Adipocyte (in vitro differentiated cells): ENCODE results near the gene LRP4.

Experiments used
- DNase-seq: peaks from one replicate; pipeline ENCODE4 v3.0.0-alpha.2; 2015; ENCODE audit warnings: low read depth
- H3K27me3 ChIP-seq: replicated peaks from 2 replicates; pipeline ENCODE4 v1.7.0; 2013; ENCODE audit warnings: mild to moderate bottlenecking, low read length, moderate library complexity; ENCODE audit not compliant: control insufficient read depth, insufficient read depth
- H3K36me3 ChIP-seq: 2 replicates; pipeline ENCODE4 v1.7.0; 2013; ENCODE audit warnings: low read length, mild to moderate bottlenecking, moderate library complexity; ENCODE audit not compliant: control insufficient read depth, insufficient read depth, severe bottlenecking
- H3K4me1 ChIP-seq: 2 replicates; pipeline ENCODE4 v1.7.0; 2013; ENCODE audit warnings: mild to moderate bottlenecking, low read length, moderate library complexity; ENCODE audit not compliant: control insufficient read depth, insufficient read depth
- H3K4me3 ChIP-seq: 2 replicates; pipeline ENCODE4 v1.7.0; 2013; ENCODE audit warnings: mild to moderate bottlenecking, low read length, moderate library complexity
- H3K9ac ChIP-seq: 2 replicates; pipeline ENCODE4 v1.7.0; 2013; ENCODE audit warnings: mild to moderate bottlenecking, low read length, moderate library complexity
- H3K9me3 ChIP-seq: 2 replicates; pipeline ENCODE4 v1.7.0; 2013; ENCODE audit warnings: mild to moderate bottlenecking, low read length, moderate library complexity; ENCODE audit not compliant: control insufficient read depth

Gene LRP4

DNA sequence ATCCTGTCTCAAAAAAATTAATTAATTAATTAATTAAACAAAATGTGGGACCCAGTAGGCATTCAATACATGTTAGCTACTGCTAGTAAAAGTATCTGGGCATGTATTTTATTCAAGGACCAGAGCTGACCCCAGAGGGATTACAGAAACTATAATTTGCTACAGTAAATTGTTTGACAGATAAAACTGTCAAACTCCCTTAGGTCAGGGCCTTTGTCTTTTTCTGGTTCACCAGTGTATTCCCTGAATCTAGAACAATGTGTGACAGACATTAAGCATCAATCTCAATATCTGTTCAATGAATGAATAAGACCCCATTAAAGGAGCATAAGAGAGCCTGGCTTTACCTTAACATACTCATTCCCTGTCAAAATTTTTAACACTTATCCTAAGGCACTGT is 78.2 kb downstream of the LRP4 start:
- no peaks in the 10 kb centered on the region for H3K9me3 ChIP-seq

GRCh38 chr11:46838501-46838900 is 79.8 kb downstream of the LRP4 start:
- Histone ChIP-seq H3K4me1 (no peaks in the 10 kb centered on the region), H3K9me3 (no peaks in the 10 kb centered on the region), H3K27me3 (no peaks in the 10 kb centered on the region), H3K36me3 (no peaks in the 10 kb centered on the region), H3K4me3 (no peak overlapping the region), H3K9ac (no peak overlapping the region)
- no peak for DNase-seq

More for the DNA sequence above, 78.2 kb downstream of the LRP4 start:
- DNase-seq, result no peak
- Histone ChIP-seq H3K36me3 (no peaks in the 10 kb centered on the region), H3K4me1 (peaks cover 10% of the 10 kb centered on the region), H3K27me3 (no peaks in the 10 kb centered on the region), H3K4me3 (no peak overlapping the region), H3K9ac (no peak overlapping the region)

DNA sequence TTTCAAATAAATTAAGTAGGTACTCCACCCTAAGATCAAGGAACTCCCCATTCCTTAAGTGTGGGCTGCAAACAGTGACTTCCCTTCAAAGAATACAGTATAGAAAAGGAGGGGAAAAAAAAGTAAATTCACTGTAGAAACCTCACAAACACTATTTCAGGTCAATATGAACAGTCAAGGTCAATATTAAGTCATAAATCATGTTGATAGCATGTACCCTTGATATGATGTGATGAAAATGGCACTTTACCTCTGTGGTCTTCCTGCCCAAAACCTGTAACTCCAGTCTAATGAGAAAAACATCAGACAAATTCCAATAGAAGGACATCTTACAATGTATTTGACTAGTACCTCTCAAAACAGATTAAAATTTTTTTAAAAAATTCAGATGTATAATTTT is 80.5 kb downstream of the LRP4 start:
- H3K9ac ChIP-seq, result no peak overlapping the region
- H3K9me3 ChIP-seq, result no peaks in the 10 kb centered on the region
- no peaks in the 10 kb centered on the region for H3K4me1 ChIP-seq
- no peaks in the 10 kb centered on the region for H3K27me3 ChIP-seq
- no peak overlapping the region for H3K4me3 ChIP-seq
- H3K36me3 ChIP-seq, result no peaks in the 10 kb centered on the region
- DNase-seq, result no peak

GRCh38 chr11:46836870-46837269 is 81.5 kb downstream of the LRP4 start:
- no peaks in the 10 kb centered on the region for H3K36me3 ChIP-seq
- H3K4me1 ChIP-seq, result no peaks in the 10 kb centered on the region
- H3K9me3 ChIP-seq, result no peaks in the 10 kb centered on the region
- DNase-seq, result no peak
- H3K4me3 ChIP-seq, result no peak overlapping the region
- H3K9ac ChIP-seq, result no peak overlapping the region
- H3K27me3 ChIP-seq, result no peaks in the 10 kb centered on the region

GRCh38 chr11:46836431-46836830 is 81.9 kb downstream of the LRP4 start:
- Histone ChIP-seq H3K4me3 (no peak overlapping the region), H3K27me3 (no peaks in the 10 kb centered on the region), H3K36me3 (no peaks in the 10 kb centered on the region), H3K9me3 (no peaks in the 10 kb centered on the region), H3K9ac (no peak overlapping the region), H3K4me1 (no peaks in the 10 kb centered on the region)
- DNase-seq, result no peak

DNA sequence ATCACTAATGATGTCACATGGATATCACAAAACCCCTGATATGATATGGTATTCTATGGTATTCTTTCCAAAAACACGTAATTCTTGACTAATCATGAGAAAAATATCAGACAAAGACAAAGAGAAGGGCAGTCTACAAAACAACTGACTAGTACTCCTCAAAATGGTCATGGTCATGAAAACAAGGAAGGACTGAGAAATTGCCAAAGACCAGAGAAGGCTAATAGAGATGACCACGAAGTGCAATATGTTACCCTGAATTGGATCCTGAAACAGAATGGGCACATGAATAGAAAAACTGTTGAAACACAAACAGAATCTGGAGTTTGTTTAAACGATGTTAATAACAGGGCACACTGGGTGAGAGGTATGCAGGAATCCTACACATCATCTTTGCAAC is 82.5 kb downstream of the LRP4 start:
- Histone ChIP-seq H3K36me3 (no peaks in the 10 kb centered on the region), H3K9me3 (no peaks in the 10 kb centered on the region), H3K4me3 (no peak overlapping the region), H3K27me3 (no peaks in the 10 kb centered on the region), H3K9ac (no peak overlapping the region), H3K4me1 (no peaks in the 10 kb centered on the region)
- no peak for DNase-seq

- no peak overlapping the region for H3K9ac ChIP-seq
- no peaks in the 10 kb centered on the region for H3K4me1 ChIP-seq
- H3K4me3 ChIP-seq, result no peak overlapping the region
- no peaks in the 10 kb centered on the region for H3K36me3 ChIP-seq
- H3K9me3 ChIP-seq, result no peaks in the 10 kb centered on the region
- DNase-seq, result no peak
- no peaks in the 10 kb centered on the region for H3K27me3 ChIP-seq
Observed at GRCh38 chr11:46834821-46835220, 83.5 kb downstream of the LRP4 start.

DNA sequence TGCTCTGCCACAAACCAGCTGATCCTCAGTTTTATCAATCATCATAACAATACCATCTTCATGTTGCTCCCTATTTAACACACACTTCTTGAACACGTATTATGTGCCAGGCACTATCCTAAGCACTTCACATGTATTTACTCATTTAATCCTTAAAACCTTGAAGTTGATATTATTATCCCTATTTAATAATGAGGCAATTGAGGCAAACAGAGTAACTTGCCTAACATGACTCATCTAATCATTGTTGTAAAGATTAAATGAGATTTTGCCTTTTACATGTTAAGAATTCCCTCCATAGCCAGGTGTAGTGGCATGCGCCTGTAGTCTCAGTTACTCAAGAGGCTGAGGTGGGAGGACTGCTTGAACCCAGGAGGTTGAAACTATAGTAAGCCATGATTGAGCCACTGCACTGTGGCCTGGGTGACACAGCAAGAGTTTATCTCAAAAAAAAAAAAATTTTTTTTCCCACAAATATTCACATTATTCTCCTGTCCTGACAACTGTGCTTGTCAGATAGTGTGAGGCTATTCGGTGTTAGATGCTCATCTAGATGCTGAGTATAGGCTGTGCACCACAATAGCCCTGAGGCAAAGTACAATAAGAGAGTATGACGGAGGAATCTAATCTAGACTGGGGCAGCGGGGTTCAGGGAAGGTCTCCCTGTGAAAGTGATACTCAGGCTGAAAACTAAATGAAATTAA is 85.7 kb downstream of the LRP4 start:
- H3K36me3 ChIP-seq, result no peaks in the 10 kb centered on the region
- no peak overlapping the region for H3K4me3 ChIP-seq
- DNase-seq, result no peak
- no peaks in the 10 kb centered on the region for H3K27me3 ChIP-seq
- peaks cover 9% of the 10 kb centered on the region for H3K4me1 ChIP-seq
- H3K9ac ChIP-seq, result no peak overlapping the region
- H3K9me3 ChIP-seq, result no peaks in the 10 kb centered on the region

DNA sequence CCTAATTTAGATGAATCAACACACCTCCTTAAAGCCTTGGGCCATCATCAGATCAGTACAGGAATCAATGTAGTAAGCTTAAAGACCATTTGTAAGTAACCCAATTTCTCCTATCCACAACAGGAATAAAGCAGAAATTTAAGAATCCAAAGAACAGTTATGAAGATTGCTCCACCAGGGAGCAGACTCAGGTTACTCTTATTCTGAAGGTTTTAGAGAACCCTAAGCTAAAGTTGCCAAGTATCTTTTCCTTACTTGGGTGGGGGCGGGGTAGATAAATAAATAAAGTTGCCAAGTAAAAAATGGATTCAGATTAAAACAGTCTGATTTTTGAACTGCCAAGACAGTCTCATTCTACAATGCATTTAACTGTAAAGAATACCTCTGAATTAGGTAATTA is 90.4 kb downstream of the LRP4 start:
- Histone ChIP-seq H3K4me3 (no peak overlapping the region), H3K27me3 (no peaks in the 10 kb centered on the region), H3K36me3 (no peaks in the 10 kb centered on the region), H3K9me3 (no peaks in the 10 kb centered on the region), H3K9ac (no peak overlapping the region), H3K4me1 (peaks cover 31% of the 10 kb centered on the region)
- DNase-seq, result peak; percentile 58

DNA sequence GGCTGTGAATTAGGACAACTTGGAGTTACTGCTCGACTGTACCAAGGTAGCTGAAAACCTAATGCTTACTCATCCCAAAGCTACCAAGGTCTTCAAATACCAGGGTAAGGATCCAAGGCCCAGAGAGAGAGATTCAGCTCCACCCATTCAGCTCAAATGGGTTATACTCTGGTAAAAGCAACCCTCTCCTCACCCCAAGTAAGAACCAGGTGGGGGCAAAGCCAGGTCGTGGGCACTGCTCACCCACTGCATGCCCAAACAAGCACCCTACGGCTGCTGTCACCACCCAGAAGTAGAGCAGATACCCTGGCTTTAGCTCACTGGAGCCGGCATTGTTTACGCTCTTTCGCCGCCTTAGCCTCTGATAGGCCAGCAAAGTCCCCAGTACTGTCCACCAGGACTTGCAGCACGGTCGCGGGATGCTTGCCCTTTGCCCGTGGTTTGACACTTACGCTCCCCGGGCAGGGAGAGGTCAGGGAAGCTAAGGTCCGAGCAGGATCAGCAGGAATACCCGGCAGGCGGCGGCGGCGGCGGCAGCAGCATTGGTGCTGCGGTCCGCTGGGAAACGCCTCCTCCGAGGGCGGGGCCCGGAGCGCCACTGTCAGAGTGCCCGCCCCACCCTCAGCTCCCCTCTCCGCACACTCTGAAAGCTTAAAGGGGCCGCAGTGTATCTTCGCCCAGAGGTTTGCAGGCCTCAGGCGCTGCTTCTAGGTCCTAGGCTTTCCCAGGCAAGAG is 91.9 kb downstream of the LRP4 start:
- peaks cover 31% of the 10 kb centered on the region for H3K4me1 ChIP-seq
- H3K9ac ChIP-seq, result peak overlapping the region; percentile 84
- peak overlapping the region; percentile 88 for H3K4me3 ChIP-seq
- no peaks in the 10 kb centered on the region for H3K36me3 ChIP-seq
- H3K27me3 ChIP-seq, result no peaks in the 10 kb centered on the region
- no peaks in the 10 kb centered on the region for H3K9me3 ChIP-seq
- peak; percentile 90 for DNase-seq

DNA sequence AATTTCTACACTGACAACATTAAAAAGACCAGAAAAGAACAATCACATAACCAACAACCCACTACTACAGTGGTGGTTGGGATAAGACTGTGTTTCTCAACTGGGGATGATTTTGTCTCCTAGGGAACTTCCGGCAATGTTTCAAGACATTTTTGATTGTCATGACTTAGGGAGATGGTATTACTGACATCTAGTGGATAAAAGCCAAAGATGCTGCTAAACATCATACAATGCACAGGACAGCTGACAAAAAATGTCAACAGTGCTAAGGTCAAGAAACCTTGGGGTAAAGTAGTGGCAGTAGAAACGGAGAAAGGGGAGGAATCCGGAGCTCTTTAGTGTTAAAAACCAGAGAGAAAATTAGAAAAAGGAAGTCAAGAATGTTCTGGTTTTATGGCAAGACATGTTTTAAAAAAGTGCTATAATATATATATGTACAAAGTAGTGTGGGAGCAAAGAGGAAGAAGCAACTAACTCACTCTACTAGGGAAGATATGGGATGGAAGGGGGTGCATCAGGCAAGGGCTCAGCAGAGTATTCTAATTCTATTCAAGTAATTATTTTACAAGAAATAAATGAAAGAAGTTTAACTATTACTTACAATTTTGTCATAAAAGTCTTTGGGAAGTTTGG is 109.4 kb downstream of the LRP4 start:
- H3K36me3 ChIP-seq, result peaks cover 31% of the 10 kb centered on the region
- no peaks in the 10 kb centered on the region for H3K27me3 ChIP-seq
- no peak overlapping the region for H3K4me3 ChIP-seq
- H3K4me1 ChIP-seq, result peaks cover 4% of the 10 kb centered on the region
- DNase-seq, result peak; percentile 58
- H3K9ac ChIP-seq, result no peak overlapping the region
- no peaks in the 10 kb centered on the region for H3K9me3 ChIP-seq
